NCI-H748 (cell line): Measurements from ENCODE around the gene CBX7.

ENCODE experiments used
- DNase-seq: peaks from one replicate; lab custom pipeline; 2025; ENCODE audit not compliant: unreplicated experiment; lab: John Stamatoyannopoulos, UW

Gene CBX7

GRCh38 chr22:39094717-39095389, 57.6 kb downstream of the CBX7 start:
- DNase-seq: no peak

DNA sequence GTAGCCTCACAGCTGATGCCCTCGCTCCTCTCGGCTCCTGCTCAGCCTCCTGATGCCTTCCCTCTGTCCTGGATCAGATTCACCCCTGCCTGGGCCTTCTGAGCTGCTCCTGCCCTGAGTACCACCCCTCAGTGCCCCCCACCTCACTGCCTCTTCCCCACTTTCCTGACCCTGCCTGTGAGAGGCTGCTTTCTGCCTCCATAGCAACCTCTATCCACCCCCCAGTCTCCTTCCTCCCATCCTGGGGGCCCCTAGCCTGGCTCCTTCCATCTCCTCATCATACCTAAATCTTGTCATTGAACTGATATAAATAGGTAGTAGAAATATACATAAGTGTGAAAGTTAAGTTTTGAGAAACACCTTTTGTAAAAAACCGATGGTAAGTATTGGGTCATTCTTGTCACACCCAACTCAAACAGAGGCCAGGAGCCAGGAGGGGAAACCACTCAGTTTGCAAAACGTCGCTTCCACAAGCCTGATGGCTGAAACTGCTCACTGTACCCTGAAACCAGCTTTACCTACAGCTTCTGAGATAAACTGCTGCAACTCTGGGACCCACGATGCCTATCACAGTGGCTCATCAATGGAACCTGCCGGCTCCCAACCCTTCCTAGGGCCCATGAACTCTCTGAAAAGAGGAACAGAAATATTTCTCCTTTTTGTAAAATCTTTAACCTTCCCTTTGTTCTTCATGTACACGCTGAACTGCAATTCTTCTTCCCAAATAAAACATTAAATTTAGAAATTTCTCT, 60.2 kb downstream of the CBX7 start:
- DNase-seq: no peak

- DNase-seq: no peak
Observed at GRCh38 chr22:39091126-39092081, 61.1 kb downstream of the CBX7 start.

DNA sequence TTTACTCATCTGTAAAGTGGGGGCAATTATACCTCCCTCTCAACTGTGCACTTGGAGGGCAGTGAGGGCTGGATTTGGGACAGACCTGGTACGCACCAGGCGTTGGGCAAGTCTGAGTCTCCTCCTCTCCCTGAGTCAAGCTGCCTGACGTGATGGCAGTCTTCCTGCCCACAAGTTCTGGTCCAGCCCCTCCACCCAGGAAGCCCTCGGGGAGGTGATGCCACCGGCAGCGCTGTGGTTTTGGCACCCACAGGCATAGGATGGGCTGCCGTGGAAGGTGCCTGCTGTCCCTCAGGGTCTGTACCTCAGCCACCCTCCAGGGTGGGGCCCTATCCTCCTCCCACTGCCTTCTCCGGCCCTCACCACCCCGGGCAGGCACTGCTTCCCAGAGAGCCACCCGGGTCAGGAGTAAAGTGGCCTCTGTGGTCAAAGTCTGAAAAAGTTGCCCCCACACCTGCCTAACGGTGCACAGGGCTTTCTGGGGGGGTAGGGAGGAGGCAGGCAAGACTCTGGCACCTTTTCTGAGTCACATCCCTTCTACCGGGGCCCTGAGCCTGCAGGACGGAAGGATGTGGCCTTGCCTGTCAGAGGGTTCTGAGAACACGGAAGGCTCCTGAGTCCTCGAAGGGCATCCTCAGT, 61.9 kb downstream of the CBX7 start:
- DNase-seq: no peak

DNA sequence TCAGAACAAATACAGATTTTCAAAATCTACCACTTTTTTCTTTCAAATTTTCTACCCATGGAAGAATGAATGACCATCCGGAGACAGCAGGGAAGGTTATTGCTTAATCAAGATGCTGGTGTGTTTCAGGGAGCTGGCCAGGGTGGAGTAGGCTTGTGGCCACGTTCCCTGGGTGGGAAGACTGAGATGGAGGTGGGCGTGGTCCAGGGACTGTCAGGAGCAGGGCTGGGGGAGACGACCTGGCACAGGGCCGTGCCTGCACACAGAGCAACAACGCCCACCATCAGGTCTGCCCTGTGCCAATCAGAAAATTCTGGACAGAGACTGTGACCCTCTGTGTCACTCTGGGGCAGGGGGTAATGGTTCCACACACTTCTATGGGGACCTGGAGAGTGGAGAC, 62.6 kb downstream of the CBX7 start:
- no peak for DNase-seq

GRCh38 chr22:39088685-39089032, 63.8 kb downstream of the CBX7 start:
- no peak for DNase-seq

DNA sequence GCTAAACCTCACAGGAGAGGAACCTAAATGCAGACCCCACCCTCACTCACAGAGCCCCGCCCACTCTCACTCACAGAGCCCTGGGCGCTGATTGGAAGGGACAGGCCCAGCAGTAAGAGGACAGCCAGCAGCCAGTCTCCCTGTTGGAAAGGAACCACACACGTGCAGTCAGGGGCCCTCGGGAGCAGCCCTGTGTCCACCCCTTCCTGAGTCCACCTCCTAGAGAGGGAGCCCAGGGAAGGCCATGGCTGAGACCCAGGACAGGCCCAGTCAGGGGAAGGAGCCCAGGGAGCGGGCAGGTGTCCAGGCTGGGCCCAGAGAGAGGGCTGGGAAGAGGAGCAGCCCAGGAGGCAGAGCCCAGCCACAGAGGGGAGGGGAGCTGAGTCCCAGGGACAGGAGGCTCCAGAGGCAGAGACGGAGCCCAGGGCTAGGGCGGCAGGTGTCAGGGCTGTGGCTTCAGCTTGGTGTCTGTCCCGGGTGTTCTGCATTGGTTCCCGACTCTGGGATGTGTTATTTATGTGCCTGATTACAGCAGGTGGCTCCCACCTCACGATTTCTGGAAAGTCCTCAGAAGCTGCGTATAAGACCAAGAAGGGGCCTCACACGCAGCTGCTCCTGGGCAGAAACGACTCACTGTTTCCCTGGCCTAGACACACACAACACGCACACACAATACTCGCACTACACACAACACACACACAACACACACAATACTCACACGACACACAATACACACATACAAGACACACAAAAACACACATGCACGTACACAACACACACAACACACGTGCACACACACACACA, 64.4 kb downstream of the CBX7 start:
- DNase-seq: no peak

DNA sequence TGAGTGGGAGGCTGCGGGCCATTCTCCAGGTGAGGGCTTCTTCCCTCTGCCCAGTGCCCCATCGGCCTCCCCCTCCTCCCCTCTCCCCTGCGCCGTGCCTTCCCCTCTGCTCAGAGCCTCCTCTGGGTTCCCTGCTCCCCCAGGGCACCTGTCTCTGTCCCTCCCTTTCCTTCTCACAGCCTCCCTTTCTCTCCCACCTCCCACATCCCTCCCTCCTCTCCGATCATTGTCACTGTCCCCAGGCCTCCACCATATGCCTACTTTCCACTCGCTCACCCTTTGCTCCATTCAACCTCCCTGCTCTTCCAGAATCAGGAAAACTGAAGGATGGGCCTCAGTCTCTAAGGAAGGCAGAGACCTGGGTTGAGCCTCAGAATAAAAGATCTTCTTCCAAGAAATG, 65.4 kb downstream of the CBX7 start:
- DNase-seq: no peak

GRCh38 chr22:39084666-39085065, 67.8 kb downstream of the CBX7 start:
- no peak for DNase-seq

DNA sequence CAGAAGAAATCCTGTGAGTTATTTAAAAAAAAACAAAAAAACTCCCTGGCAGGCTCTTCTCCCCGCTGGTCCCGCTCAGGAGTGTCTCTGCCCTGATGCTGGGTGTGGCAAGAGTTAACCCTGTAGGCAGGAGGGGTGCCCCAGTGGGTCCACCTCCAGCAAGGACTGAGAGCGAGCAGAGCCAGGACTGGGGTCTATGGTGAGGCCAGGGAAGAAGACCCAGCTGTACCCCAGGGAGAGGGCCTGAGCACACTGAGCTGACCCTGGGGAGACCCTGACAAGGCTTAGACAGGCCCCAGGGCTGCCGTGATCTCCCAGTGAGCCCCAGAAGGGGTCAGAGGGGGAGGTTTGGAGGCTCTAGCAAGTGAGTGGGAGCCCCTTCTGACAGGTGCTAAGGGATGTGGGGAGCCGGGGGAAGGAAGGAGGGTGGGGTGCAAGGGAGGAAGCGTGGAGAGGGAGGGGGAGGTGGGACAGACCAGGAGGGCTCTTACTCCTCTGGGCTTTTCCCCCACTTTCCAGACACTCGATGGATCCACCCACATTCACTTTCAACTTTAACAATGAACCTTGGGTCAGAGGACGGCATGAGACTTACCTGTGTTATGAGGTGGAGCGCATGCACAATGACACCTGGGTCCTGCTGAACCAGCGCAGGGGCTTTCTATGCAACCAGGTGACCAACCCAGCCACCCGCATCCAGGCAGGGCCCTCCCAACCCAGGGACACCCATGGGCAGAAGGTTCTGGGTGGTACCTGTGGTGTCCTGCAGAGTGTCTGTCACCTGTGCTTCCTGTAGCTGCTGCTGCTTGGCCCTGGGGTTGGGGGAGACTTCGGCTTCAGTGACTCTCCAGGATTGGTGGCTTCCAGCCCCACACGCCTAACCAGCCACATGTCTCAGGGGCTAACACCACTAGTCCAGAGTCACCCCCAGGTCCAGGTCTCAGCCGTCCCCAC, 69.0 kb downstream of the CBX7 start:
- DNase-seq: no peak

DNA sequence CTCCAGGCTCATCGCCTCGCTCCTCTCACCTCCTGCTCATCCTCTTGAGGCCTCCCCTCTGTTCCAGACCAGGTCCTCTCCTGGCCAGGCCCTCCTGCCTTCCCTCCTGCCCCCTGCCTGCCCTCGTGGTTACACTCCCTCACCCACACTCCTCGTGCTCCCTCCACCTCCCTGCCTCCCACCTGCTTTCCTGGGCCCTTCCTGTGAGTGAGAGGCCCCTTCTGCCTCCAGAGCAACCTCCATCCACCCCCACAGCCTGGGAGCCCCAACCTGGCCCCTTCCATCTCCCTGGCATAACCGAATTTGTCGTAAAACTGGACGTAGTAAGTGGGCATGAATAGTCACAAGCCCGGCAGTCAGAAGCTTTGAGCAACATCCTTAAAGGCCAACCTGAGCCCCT, 70.9 kb downstream of the CBX7 start:
- no peak for DNase-seq

- no peak for DNase-seq
Observed at GRCh38 chr22:39081016-39081415, 71.5 kb downstream of the CBX7 start.
